ENCODE data around the gene DBNL. TPM values are rescaled to one million over a fixed set of nuclear protein-coding genes. Genes with fewer than 3 reads are reported as not detected.
"Not testable (repeated sequence)": the region's sequence is repeated elsewhere in the genome, so short reads cannot be mapped to it uniquely, and the experiment has no call there.

The DBNL gene
- total and polyA plus RNA-seq, 2 of the 13 experiments (the other 11 are each of a cell fraction or from before 2014, with no cell fraction given) = 20.8 to 35.1 TPM

- peak; percentile 85 for TF ChIP-seq KMT2B (CRISPR knock-in tag; IDR thresholded peaks at IDR 0.05)
- TF ChIP-seq NCOA2 (CRISPR knock-in tag; IDR thresholded peaks at IDR 0.05) = peak; percentile 70
- TF ChIP-seq, protein P1, sequence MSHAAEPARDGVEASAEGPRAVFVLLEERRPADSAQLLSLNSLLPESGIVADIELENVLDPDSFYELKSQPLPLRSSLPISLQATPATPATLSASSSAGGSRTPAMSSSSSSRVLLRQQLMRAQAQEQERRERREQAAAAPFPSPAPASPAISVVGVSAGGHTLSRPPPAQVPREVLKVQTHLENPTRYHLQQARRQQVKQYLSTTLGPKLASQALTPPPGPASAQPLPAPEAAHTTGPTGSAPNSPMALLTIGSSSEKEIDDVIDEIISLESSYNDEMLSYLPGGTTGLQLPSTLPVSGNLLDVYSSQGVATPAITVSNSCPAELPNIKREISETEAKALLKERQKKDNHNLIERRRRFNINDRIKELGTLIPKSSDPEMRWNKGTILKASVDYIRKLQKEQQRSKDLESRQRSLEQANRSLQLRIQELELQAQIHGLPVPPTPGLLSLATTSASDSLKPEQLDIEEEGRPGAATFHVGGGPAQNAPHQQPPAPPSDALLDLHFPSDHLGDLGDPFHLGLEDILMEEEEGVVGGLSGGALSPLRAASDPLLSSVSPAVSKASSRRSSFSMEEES (CRISPR knock-in tag; IDR thresholded peaks at IDR 0.05) = 0 out of 2 replicates have a peak, but pooled peaks have one; percentile 43
- TF ChIP-seq ZBTB33 (CRISPR knock-in tag; IDR thresholded peaks at IDR 0.05) = peak; percentile 60; the same call in 1 of the 2 replicates
- peak; percentile 81 for TF ChIP-seq ZBTB7B (CRISPR knock-in tag; IDR thresholded peaks at IDR 0.05)
- TF ChIP-seq ZNF772 (CRISPR knock-in tag; IDR thresholded peaks at IDR 0.05) = peak; percentile 82
- TF ChIP-seq DR1 (CRISPR knock-in tag; IDR thresholded peaks at IDR 0.05) = 0 out of 2 replicates have a peak, but pooled peaks have one; percentile 58
- TF ChIP-seq TBX2 (CRISPR knock-in tag; IDR thresholded peaks at IDR 0.05; ENCODE audit: borderline replicate concordance) = peak; percentile 78
- 0 out of 2 replicates have a peak, but pooled peaks have one; percentile 64 for TF ChIP-seq ZNF639 (CRISPR knock-in tag; conservative IDR thresholded peaks at IDR 0.05)
- TF ChIP-seq POLR2A (IDR thresholded peaks at IDR 0.05; ENCODE audit: insufficient read depth in 1 of 2, low read depth in 2 of 2, low read length in 2 of 2) = peak; percentile 62 to 78
- TF ChIP-seq MIER3 (CRISPR knock-in tag; IDR thresholded peaks at IDR 0.05; ENCODE audit: borderline replicate concordance) = peak; percentile 63; the same call in 1 of the 2 replicates
- TF ChIP-seq, protein P2, sequence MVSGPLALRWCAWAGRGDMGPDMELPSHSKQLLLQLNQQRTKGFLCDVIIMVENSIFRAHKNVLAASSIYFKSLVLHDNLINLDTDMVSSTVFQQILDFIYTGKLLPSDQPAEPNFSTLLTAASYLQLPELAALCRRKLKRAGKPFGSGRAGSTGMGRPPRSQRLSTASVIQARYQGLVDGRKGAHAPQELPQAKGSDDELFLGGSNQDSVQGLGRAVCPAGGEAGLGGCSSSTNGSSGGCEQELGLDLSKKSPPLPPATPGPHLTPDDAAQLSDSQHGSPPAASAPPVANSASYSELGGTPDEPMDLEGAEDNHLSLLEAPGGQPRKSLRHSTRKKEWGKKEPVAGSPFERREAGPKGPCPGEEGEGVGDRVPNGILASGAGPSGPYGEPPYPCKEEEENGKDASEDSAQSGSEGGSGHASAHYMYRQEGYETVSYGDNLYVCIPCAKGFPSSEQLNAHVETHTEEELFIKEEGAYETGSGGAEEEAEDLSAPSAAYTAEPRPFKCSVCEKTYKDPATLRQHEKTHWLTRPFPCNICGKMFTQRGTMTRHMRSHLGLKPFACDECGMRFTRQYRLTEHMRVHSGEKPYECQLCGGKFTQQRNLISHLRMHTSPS (CRISPR knock-in tag; IDR thresholded peaks at IDR 0.05; ENCODE audit: low read depth) = 0 out of 2 replicates have a peak, but pooled peaks have one; percentile 22
- 0 out of 2 replicates have a peak, but pooled peaks have one; percentile 31 for TF ChIP-seq ZFP36L1 (CRISPR knock-in tag; IDR thresholded peaks at IDR 0.05)
- TF ChIP-seq ZNF274 (CRISPR knock-in tag; IDR thresholded peaks at IDR 0.05) = peak; percentile 63; the same call in 1 of the 2 replicates
- TF ChIP-seq ZFY (CRISPR knock-in tag; IDR thresholded peaks at IDR 0.05) = peak; percentile 81
- TF ChIP-seq, protein P3, sequence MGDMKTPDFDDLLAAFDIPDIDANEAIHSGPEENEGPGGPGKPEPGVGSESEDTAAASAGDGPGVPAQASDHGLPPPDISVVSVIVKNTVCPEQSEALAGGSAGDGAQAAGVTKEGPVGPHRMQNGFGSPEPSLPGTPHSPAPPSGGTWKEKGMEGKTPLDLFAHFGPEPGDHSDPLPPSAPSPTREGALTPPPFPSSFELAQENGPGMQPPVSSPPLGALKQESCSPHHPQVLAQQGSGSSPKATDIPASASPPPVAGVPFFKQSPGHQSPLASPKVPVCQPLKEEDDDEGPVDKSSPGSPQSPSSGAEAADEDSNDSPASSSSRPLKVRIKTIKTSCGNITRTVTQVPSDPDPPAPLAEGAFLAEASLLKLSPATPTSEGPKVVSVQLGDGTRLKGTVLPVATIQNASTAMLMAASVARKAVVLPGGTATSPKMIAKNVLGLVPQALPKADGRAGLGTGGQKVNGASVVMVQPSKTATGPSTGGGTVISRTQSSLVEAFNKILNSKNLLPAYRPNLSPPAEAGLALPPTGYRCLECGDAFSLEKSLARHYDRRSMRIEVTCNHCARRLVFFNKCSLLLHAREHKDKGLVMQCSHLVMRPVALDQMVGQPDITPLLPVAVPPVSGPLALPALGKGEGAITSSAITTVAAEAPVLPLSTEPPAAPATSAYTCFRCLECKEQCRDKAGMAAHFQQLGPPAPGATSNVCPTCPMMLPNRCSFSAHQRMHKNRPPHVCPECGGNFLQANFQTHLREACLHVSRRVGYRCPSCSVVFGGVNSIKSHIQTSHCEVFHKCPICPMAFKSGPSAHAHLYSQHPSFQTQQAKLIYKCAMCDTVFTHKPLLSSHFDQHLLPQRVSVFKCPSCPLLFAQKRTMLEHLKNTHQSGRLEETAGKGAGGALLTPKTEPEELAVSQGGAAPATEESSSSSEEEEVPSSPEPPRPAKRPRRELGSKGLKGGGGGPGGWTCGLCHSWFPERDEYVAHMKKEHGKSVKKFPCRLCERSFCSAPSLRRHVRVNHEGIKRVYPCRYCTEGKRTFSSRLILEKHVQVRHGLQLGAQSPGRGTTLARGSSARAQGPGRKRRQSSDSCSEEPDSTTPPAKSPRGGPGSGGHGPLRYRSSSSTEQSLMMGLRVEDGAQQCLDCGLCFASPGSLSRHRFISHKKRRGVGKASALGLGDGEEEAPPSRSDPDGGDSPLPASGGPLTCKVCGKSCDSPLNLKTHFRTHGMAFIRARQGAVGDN (CRISPR knock-in tag; IDR thresholded peaks at IDR 0.05) = peak; percentile 78
- not testable (repeated sequence) for TF ChIP-seq NR2F6 (IDR thresholded peaks at IDR 0.05)
- peak; percentile 53; the same call in 1 of the 2 replicates for TF ChIP-seq NR2F6 (CRISPR knock-in tag; IDR thresholded peaks at IDR 0.05)
These were observed 25.4 kb upstream of the DBNL start (continued) for GRCh38 chr7:44018857-44019807.
